Measurements from ENCODE around the gene MRM2.

MRM2 gene

DNA sequence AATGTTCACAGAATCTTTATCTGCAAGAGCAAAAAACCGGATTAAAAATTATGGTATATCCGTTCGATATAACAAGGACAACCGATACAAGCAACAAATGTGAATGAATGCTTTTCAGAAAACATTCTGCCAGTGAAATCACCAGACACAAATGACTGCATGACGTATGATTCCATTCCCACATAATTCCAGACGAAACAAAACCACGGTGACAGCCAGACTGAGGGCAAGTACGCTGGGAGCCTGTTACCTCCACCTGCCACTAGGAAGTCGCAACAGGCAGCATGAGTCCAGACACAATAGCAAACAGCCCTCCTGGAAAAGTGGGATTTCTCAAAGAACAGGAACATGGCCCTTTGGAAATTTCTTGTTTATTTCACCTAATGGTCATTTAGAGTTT is 51.0 kb downstream of the MRM2 start:
- DNase-seq (ENCODE audit: low read depth in 2 of 2, low spot score in 1 of 2), result no peak

DNA sequence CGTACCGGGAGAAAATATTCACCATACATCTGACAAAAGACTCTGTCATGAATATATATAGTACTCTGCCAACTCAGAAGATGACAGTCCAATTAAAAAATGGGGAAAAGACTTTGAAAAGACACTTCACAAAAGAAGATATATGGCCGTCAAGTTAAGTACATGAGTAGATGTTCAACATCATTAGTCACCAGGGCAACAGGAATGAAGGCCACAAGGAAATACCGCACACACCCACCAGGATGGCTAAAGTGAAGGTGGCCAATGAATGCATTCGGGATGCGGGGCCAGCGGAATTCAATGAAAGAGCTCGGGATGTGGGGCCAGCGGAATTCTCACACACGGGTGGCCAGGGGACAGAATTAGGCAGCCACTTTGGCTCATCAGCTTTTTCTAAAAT is 51.5 kb downstream of the MRM2 start:
- no peak for DNase-seq (ENCODE audit: low read depth in 2 of 2, low spot score in 1 of 2)

DNA sequence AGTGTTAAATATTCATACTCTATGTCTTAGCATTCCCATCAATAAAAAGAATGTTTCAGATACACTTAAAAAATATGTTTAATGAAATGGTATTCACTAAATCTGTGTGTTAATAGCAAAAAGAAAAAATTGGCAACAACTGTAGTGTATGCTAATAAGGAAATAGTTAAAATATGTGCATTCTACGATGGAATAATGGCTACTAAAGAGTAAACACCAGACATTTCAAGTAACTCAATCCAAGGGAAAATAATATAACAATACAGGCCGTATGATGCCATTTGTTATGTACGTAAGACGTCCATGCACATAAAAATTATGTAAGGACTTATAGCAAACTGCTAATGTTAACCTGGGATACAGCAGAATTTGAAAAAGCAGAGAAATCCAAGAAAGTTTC is 55.8 kb downstream of the MRM2 start:
- DNase-seq (ENCODE audit: low read depth in 2 of 2, low spot score in 1 of 2), result no peak

DNA sequence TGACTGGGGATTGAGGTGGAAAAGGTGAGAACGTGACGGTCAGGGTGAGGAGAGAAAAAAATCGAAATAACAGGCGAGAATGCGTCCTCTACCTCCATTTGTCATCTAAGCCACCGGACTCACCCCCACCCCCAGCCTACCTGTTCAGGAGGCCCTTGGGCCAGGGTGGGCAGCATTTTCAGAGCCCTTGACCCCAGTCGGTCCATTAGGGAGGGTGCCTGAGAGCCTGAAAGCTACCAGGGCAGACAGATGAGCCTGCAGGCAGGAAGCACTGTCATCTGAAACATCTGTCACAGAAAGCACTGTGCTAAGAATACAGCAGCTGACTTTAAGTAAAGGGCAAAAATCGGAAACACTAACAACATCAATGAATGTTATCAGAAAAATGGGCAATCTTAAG is 56.3 kb downstream of the MRM2 start:
- no peak for DNase-seq (ENCODE audit: low read depth in 2 of 2, low spot score in 1 of 2)
